NCI-H510A treated with DMSO at 0.1 percent for 48 hours (cell line): ENCODE results near the gene PCBP3.

ENCODE experiments used
- DNase-seq: peaks from one replicate; lab custom pipeline; 2025; lab: John Stamatoyannopoulos, UW

PCBP3 gene

DNA sequence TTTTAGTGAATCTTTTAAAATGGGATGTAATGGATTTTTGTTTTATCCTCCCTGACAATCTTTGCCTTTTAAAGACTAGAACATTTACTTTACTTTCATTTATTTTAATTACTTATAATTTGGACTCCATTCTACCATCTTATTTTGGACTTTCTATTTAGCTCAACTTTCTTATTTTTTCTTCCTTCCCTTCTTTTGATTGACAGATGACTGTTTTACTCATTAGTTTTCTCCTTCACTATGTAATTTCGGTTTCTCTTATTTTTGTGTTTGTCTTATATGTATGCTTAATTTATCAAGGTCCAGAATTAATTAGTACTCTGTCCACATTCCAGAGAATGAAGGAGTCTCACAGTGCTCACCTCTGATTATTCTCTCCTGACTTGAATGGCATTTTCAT, 109.9 kb downstream of the PCBP3 start:
- no peak for DNase-seq

DNA sequence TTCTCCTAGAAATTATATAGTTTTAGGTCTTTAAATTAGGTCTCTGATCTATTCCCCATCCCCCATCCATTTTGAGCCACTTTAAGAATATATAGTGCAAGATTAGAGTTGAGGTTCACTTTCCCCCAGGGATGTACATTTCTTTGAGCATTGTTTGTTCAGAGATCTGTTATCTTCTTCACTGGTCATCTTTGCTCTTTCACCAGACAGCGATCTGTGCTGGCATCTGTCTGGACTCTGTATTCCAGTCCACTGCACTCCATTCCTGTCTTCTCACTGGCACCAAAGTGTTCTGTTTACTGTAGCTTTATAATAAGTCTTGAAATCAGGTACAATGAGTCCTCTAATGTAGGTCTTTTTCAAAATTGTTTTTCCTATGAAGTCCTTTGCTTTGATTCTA, 112.5 kb downstream of the PCBP3 start:
- no peak for DNase-seq

DNA sequence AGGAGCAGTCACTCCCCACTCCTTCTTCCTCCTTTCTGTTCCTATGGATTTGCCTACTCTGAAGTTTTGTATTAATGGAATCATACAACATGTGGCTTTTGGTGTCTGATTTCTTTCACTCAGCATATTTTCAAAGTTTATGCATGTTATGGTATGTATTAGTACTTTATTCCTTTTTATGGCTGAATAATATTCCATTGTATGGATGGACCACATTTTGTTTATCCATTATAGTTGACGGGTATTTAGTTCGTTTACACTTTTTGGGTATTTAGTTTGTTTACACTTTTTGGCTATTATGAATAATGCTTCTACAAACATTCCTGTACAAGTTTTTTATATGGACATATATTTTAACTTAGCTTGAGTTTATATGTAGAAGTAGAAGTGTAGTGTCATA, 113.1 kb downstream of the PCBP3 start:
- DNase-seq: no peak

DNA sequence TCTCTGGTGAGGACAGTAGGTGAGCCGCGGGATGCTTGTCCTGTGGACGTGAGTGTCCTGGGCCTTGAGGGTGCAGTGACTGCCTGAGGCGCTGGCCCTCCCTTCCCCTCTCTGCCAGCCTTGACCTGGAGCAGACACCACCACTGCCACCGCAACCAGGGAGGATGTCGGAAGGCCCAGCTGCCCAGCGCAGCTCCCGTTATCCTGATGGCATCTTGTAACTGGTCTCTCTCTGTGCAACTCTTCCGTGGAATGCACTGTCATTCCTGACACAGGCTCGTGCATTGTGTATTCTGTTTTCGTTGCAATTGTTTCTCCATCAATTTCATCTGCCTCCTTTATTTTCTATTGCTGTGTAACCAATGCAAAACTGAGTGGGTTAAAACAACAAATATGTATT, 118.2 kb downstream of the PCBP3 start:
- no peak for DNase-seq

DNA sequence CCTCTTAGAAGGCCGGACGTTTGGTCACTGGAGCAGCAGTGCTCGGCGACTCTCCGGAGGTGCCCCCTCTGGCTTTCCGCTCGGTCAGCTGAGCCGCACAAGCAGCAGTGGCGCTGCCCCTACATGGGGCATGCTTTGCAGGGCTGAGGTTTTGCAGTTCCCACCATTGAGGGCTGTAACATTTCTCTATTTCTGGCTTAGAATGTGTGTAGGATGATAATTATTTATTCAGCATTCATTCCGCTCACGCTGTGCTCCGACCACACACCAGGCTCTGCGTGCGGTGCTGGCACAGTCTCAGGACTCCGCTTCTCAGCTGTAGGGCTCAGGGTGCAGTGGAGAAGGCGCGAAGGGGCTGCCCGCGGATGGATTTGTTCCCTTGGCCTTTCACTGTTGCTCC, 119.5 kb downstream of the PCBP3 start:
- no peak for DNase-seq

DNA sequence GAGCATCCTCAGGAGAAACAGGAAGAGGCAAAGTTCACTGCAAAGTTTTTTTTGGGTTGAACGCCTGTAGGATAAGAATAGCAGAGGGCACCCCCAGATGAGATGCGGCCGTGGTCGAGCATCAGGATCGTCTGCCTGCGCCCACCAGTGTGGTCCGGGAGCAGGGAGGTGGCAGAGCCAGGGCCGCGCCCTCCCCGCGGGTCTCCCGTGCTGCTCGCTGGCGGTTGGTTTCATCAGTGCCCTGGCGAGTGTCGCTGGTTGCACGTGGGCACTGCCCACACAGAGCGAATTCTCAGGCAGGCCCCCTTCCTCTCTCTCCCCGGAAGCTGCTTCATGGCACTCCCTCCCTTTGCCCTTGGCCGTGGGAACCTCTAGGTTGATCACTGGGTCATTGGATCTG, 120.0 kb downstream of the PCBP3 start:
- no peak for DNase-seq

DNA sequence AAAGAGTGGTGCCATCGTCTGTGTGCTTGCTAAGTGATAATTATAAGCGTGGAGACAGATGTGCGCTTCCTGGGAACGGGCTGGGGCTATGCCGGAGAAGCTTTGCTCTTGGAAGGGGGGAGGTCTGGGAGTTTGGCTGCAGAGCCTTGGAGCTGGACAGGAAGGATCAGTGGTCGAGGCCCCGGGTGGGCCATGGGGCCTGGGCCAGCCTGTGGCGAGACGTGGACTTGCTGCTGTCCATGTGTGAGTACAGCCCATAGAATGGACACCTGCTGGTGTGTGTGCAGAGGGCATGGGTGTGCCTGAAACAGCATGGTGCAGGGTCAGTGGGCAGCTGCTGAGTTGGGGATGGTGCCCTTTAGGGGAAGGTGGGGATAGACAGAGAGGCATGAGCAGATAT, 121.3 kb downstream of the PCBP3 start:
- DNase-seq: no peak

DNA sequence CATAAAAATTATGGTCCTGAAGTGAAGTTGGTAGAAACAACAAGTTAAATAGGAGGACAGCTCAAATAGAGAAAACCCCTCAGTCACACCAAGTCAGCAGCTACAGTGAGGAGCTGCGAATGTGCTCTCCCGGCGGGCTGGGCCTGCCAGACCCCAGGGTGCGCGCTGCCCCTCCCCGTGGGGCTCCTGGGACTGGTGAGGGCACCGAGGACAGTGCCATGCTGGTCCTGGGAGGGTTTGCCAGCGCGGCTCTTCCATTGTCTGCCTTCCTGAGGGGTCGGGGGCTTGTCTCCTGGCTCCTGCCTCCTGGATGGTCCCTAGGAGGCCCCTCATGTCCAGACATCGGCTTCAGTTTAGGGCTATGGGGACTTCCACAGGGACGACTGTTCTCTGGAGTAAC, 121.8 kb downstream of the PCBP3 start:
- DNase-seq: no peak

DNA sequence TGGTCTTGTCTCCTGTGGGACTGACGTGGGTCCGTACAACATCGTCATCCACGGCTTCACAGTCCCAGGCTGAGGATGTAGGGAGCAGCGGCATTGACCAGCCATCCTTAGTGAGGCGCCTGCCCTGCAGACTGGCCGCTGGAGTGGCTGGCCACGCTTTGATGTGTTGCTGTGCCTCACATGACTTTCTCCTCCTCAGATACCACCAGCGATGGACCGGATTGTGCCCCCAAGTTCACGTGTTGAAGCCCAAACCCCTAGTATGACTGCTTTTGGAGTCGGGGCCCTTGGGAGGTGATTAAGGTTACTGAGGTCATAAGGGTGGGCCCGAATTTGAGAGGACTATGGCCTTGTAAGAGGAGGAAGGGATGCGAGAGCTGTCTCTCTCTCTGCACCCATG, 122.5 kb downstream of the PCBP3 start:
- DNase-seq: no peak

DNA sequence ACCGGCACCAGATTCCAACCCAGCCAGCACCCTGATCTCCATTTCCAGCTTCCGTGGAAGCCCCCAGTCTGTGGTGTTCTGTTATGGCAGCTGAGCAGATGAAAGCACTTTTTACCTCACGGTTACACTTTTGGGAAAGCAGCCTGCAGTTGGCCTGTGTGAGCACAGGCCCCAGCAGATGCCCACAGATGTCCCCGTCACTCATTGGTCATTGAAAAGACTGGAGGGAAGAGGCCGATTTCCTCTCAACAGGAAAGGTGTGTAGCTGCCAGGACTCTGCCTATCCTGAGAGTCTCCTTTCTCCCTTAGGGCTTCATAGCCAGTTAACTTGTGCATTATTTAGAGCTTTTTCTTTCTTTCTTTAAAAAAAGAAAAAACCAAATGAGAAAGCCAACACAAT, 123.0 kb downstream of the PCBP3 start:
- no peak for DNase-seq

DNA sequence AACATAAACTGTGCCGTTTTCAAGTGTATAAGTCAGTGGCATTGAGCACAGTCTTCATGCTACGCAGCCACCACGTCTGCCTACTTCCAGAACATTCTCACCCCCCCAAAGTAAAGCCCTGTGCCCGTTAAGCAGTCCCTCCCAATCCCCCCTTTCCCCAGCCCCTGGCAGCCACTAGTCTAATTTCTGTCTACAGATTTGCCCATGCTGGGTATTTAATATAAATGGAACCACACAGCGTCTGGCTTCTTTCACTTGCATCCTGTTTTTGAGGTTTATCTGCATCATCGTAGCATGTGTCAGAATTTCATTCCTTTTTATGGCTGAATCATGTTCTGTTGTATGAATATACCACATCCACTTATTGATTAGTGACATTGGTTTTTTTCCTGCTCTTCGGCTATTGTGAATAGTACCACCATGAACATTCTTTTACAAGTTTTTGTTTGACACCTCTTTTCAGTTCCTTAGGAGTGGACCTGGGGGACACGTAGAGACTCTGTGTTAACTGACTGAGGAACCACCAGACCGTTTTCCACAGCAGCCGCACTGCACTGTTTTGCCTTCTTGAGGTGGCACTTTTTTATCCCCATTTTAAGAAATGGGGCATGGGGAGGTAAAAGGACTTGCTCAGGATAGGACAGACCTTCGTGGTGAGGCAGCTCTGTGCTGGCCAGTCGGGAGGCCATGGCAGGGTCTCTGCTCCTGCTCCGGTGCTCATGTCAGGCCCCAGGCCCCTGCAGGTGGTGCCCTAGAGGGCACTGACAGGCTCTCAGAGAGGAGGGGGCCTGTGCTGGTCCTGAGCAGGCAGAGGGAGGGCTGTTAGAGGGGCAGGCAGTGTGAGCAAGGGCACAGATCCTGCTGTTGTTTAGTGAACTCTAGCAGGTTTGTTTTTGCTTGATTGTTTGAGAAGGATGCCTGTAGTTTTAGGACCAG, 123.8 kb downstream of the PCBP3 start:
- no peak for DNase-seq

DNA sequence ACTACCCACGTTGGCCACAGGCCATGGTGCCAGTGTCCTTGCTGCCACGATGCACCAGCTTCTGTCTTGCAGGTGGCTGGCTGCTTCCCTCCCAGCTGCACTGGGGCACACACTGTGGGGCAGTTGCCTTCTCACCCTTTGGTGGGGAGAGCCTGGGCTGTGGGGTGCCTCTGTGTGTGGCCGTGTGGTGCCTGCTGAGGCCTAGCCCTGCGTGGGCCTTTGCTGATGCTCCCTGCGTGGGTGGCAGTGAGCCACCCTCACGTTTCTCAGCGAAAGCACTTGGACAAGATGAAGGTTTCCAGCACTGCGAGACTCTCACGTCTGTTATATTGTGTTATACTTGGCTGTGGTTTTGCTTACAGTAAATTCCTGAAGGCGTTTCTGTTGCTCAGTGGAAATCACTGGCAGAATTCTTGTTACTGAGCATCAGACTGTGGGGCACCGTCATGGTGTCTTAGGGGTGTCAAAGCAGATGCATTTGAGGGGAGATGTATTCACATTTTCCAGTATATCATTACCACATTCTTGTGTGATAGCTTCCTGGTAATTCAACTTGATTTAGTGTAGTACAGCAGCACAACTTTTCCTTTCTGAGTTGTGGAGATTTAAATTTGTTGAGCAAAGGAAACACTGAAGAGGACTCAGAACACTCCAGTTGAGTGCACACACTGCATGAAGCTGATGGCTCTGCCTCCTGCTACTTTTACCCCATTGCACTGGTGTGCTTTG, 124.7 kb downstream of the PCBP3 start:
- no peak for DNase-seq

DNA sequence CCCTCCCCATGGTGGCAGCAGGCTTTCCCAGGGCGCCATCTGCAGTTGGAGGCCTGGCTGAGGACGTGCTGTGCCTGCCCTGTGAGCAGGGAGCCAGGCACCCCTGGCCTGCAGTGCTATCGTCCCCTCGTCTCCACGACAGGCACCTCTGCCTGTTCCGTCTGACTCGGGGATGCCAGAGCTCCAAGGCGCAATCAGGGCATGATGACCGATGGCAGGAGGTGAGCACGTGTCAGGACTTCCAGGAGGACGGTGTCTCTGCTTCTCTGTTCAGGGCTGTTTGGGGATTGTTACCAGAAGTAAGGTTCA, 125.2 kb downstream of the PCBP3 start:
- DNase-seq: no peak

DNA sequence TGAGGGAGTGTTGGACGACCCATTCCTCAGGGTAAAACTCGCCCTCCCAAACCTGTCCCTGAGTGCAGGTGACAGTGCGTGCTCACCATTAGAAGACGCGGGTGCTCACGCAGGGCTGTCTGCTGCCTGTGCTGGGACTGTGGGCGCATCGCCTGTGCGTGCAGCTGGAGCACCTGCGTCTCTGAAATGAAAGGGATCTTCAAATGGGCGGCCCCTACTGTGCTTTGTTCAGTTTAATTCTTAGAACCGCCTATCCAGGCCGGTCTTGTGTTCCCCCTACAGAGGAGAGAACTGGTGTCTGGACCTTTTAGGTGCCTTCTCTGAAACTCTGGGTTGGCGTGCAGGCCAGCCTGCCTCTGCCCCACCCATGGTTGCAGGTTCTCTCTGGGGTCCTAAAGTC, 125.8 kb downstream of the PCBP3 start:
- DNase-seq: no peak

DNA sequence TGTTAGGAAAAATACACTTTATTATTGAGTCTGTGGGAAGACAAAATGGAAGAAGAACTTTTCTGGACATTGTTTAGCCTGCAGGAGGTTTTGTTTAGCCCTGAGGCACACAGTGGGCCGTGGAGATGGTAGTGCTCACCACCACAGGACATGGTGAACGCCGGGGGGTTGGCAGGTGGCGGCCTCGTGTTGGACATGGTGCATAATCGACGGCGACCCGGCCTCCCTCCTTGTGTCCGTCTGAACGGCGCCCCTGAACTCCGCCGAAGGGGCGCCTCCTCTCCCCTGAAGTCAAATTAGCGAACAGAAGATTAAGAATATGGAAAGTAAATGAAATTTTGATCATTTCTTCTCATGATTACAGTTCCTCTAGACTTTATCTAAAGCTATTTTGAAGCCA, 126.4 kb downstream of the PCBP3 start:
- DNase-seq: no peak

DNA sequence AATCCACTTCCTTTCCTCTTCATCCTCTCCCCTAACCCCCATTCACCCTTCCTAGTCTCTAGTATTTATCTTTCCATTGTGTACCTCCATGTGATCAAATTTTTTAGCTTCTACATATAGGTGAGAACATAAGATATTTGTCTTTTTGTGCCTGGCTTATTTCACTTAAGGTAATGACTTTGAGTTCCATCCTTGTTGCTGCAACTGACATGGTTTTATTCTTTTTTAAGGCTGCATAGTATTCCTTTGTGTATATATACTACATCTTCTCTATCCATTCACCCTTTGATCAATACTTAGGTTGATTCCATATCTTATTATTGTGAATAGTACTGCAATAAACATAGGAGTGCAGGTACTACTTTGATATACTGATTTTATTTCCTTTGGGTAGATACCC, 128.7 kb downstream of the PCBP3 start:
- no peak for DNase-seq

DNA sequence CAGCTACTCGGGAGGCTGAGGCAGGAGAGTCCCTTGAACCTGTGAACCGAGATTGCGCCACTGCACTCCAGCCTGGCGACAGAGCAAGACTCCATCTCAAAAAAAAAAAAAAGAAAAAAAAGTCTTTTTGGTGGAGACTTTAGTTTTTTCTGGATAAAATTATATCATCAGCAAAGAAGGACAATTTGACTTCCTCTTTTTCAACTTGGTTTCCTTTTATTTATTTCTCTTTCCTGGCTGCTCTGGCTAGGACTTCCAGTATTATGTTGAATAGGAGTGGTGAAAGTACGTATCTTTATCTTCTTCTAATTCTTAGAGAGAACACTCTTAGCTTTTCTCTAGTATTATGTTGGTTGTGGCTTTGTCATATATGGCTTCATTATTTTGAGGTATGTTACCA, 130.8 kb downstream of the PCBP3 start:
- no peak for DNase-seq

DNA sequence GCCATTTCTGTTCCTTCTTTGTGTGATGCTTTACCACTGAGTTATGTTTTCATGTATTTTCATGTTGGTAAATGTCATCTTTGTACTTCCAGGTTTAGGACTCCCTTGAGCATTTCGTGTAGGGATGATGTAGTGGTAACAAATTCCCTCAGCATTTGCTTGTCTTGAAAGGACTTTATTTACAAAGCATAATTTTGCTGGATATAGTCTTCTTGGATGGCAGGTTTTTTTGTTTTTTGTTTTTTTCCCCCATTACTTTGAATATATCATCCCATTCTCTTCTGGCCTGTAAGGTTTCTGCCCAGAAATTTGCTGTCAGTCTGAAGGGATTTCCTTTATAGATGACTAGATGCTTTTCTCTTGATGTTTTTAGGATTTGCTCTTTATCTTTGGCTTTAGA, 133.4 kb downstream of the PCBP3 start:
- DNase-seq: no peak

DNA sequence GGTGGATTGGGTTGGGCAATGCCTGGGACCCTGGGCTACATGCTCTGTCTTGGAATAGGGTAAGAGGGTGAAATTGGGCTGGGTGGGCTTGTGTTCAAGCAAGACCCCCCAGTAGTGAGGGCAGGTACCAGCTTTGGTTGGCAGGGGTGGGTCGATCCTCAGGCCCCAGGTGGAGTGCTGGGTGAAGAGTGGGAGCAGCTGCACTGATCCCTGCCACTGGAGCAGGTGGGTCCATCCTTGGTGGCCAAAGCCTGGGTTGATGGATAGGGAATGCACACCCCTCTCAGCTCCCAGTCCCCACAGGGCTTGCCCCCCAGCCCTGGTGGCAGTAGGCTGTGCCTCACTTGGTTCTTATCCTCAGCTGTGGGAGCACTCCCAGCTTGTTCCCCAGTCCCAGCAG, 135.2 kb downstream of the PCBP3 start:
- no peak for DNase-seq

DNA sequence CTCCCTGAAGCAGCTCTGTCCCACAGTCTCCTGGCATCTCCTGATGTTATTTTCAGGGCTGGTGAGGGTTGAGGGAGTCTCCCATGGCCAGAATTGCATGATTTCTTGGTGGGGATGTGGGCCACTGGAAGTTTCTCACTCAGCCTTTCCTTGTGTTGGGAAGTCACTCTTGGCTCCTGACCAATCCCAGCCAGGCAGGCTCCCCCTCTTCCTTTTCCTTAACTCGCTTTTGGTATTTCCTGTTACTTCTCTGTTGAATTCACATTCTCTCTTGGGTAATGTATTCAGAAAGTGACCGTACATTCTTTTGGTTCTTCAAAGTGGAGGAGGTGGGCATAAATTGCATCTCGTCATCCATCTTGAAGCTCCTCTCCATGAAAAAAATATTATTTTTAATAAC, 135.7 kb downstream of the PCBP3 start:
- DNase-seq: no peak

DNA sequence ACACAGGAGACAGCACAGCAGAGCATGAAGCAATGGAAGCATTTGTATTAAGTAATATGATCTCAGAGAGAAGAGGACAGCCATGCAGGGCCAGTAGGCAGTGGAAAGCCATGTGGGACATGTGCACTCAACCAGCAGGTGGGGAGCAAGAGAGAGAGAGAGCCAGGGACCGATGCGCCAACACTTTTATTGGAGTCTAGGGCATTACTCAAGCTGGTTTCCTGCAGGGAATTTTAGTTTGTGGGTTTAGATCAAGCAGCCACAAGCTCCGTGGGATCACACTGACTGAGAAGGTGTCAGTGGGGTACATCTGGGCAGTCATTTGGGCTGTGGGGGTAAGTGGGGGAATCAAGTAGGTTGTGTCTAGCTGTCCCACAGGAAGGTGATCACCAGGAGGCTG, 137.1 kb downstream of the PCBP3 start:
- DNase-seq: no peak

DNA sequence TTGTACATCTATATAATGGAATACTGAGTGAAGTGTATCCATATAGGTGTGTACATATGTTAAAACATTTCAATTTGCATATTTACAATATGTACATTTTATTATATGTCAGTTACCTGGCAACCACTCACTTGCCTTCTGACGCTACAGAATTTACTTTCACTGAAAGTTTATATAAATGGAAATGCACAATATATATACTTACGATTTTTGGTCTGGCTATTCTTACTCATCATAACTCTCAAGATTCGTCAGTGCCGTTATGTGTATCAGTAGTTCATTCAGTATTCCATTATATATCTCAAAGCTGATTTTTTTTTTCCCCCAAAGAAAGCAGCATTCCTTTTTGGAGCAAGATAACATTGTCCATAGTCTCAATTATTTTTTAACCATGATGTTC, 138.2 kb downstream of the PCBP3 start:
- DNase-seq: no peak

DNA sequence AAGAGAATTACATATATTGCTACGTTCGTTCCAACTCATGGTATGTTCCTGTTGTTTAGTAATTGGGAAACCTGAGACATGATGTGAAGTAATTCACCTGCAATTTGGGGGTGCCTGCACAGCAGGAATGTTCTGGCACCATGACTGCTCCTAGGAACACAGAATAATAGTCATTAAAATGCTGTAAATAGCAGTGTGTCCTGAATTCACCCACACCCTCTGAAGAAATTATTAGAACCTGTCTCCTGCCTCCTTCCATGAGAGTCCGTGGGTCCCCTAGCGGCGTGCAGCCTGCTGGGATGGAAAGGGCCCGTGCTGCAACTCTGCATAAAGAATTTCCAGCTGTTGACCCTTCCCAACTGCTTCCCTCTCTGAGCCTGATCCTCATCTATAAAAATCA, 143.1 kb downstream of the PCBP3 start:
- no peak for DNase-seq

DNA sequence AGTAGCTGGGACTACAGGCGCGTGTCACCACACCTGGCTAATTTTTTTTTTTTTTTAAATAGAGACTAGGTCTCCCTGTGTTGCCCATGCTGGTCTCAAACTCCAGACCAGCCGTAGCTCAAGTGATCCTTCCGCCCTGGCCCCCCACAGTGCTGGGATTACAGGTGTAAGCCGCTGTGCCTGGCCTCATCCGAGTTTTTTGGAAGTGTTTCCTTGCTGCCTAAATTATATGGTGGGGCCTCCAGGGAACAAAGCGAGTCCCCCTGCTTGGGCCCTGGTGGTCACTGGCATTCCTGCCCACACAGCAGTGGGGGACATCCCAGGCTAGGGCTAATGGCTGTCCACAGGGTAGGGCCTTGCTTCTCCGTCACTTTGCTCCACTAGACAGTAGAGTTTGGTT, 143.8 kb downstream of the PCBP3 start:
- DNase-seq: no peak
